ENCODE results near the gene MMP20. TPM values are rescaled to one million over a fixed set of nuclear protein-coding genes. Genes with fewer than 3 reads are reported as not detected.

MMP20 gene
- total and polyA plus RNA-seq, 2 of the 13 experiments (the other 11 are each of a cell fraction or from before 2014, with no cell fraction given), result 0.05 TPM; not detected in 1

GRCh38 chr11:102615077-102615893 is 9.8 kb downstream of the MMP20 start (continued):
- TF ChIP-seq, protein P1, sequence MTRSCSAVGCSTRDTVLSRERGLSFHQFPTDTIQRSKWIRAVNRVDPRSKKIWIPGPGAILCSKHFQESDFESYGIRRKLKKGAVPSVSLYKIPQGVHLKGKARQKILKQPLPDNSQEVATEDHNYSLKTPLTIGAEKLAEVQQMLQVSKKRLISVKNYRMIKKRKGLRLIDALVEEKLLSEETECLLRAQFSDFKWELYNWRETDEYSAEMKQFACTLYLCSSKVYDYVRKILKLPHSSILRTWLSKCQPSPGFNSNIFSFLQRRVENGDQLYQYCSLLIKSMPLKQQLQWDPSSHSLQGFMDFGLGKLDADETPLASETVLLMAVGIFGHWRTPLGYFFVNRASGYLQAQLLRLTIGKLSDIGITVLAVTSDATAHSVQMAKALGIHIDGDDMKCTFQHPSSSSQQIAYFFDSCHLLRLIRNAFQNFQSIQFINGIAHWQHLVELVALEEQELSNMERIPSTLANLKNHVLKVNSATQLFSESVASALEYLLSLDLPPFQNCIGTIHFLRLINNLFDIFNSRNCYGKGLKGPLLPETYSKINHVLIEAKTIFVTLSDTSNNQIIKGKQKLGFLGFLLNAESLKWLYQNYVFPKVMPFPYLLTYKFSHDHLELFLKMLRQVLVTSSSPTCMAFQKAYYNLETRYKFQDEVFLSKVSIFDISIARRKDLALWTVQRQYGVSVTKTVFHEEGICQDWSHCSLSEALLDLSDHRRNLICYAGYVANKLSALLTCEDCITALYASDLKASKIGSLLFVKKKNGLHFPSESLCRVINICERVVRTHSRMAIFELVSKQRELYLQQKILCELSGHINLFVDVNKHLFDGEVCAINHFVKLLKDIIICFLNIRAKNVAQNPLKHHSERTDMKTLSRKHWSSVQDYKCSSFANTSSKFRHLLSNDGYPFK (CRISPR knock-in tag; IDR thresholded peaks at IDR 0.05; ENCODE audit: borderline replicate concordance), result peak; percentile 61; the same call in 1 of the 2 replicates
- TF ChIP-seq SOX5 (CRISPR knock-in tag; IDR thresholded peaks at IDR 0.05; ENCODE audit: borderline replicate concordance) (no peak), MAFK (conservative IDR thresholded peaks at IDR 0.05 in 1 of 2, IDR thresholded peaks at IDR 0.05 in 1 of 2; ENCODE audit: low read length in 2 of 2) (0 out of 4 replicates have a peak, but pooled peaks of 1 of the 2 experiments have one; percentile 0), PHF5A (CRISPR knock-in tag; IDR thresholded peaks at IDR 0.05; ENCODE audit: low read depth, unreplicated experiment) (no peak), ZNF180 (CRISPR knock-in tag; IDR thresholded peaks at IDR 0.05; ENCODE audit: borderline replicate concordance, low read depth) (no peak), RAD51 (IDR thresholded peaks at IDR 0.05; ENCODE audit: borderline replicate concordance) (no peak), MXD4 (CRISPR knock-in tag; IDR thresholded peaks at IDR 0.05) (no peak), ISX (CRISPR knock-in tag; conservative IDR thresholded peaks at IDR 0.05) (no peak), NFE2L1 (CRISPR knock-in tag; IDR thresholded peaks at IDR 0.05; ENCODE audit: borderline replicate concordance) (no peak), MLLT10 (CRISPR knock-in tag; IDR thresholded peaks at IDR 0.05) (no peak), BRCA1 (CRISPR knock-in tag; IDR thresholded peaks at IDR 0.05) (no peak), ZNF720 (CRISPR knock-in tag; IDR thresholded peaks at IDR 0.05) (no peak), MEIS2 (CRISPR knock-in tag; IDR thresholded peaks at IDR 0.05) (no peak), ZIK1 (CRISPR knock-in tag; IDR thresholded peaks at IDR 0.05; ENCODE audit: borderline replicate concordance, low read depth) (no peak), SRSF1 (optimal IDR thresholded peaks at IDR 0.05; ENCODE audit: low read depth, low read length) (no peak), KMT2B (CRISPR knock-in tag; IDR thresholded peaks at IDR 0.05) (no peak), ZNF383 (CRISPR knock-in tag; IDR thresholded peaks at IDR 0.05; ENCODE audit: borderline replicate concordance) (no peak), AKAP8 (CRISPR knock-in tag; IDR thresholded peaks at IDR 0.05) (no peak), ZNF766 (CRISPR knock-in tag; IDR thresholded peaks at IDR 0.05; ENCODE audit: borderline replicate concordance) (no peak)
- TF ChIP-seq, protein P2, sequence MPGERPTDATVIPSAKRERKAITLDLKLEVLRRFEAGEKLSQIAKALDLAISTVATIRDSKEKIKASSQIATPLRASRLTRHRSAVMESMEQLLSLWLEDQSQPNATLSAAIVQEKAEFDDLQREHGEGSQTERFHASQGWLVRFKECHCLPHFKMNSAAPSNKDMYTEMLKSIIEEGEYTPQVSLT (CRISPR knock-in tag; IDR thresholded peaks at IDR 0.05; ENCODE audit: borderline replicate concordance, low read depth), result no peak
- TF ChIP-seq, protein P3, sequence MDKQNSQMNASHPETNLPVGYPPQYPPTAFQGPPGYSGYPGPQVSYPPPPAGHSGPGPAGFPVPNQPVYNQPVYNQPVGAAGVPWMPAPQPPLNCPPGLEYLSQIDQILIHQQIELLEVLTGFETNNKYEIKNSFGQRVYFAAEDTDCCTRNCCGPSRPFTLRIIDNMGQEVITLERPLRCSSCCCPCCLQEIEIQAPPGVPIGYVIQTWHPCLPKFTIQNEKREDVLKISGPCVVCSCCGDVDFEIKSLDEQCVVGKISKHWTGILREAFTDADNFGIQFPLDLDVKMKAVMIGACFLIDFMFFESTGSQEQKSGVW (CRISPR knock-in tag; IDR thresholded peaks at IDR 0.05; ENCODE audit: borderline replicate concordance), result no peak
- TF ChIP-seq, protein P4, sequence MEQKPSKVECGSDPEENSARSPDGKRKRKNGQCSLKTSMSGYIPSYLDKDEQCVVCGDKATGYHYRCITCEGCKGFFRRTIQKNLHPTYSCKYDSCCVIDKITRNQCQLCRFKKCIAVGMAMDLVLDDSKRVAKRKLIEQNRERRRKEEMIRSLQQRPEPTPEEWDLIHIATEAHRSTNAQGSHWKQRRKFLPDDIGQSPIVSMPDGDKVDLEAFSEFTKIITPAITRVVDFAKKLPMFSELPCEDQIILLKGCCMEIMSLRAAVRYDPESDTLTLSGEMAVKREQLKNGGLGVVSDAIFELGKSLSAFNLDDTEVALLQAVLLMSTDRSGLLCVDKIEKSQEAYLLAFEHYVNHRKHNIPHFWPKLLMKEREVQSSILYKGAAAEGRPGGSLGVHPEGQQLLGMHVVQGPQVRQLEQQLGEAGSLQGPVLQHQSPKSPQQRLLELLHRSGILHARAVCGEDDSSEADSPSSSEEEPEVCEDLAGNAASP (CRISPR knock-in tag; IDR thresholded peaks at IDR 0.05; ENCODE audit: borderline replicate concordance), result no peak

Data from HepG2 (cell line).